Adrenal gland (tissue), 12 donors: Measurements from ENCODE around the gene GAGE12F. TPM values are rescaled to one million over a fixed set of nuclear protein-coding genes. Genes with fewer than 3 reads are reported as not detected.
"Not testable (repeated sequence)": the region's sequence is repeated elsewhere in the genome, so short reads cannot be mapped to it uniquely, and the experiment has no call there.

ENCODE experiments used
- DNase-seq, 7 donors: peaks; one replicate each; pipeline ENCODE4 v3.0.0-alpha.2; 2019 to 2020
- H3K27ac ChIP-seq, 5 donors: fragments of 200-600 bp; sonication (generic) in 4 of 5; 1 replicate in 3 of 5; 2 replicates in 2 of 5; pipeline versions ENCODE4 v1.5.1 to v1.8.0; 2016 to 2020; ENCODE audit warnings: mild to moderate bottlenecking in 1 of 5
- H3K27me3 ChIP-seq: fragments of 200-600 bp; 2 replicates; pipeline ENCODE4 v1.8.0; 2021
- H3K36me3 ChIP-seq, 2 donors: fragments of 200-600 bp; replicated peaks in 1 of 2; 1 replicate in 1 of 2; 2 replicates in 1 of 2; pipeline versions ENCODE4 v1.5.1 to v1.8.0; 2018 to 2022
- H3K4me1 ChIP-seq, 2 donors: fragments of 200-600 bp; replicated peaks in 1 of 2; 1 replicate in 1 of 2; 2 replicates in 1 of 2; pipeline versions ENCODE4 v1.5.1 to v1.8.0; 2018 to 2021
- H3K4me3 ChIP-seq, 4 donors: fragments of 200-600 bp; sonication (generic) in 3 of 4; one replicate each; pipeline ENCODE4 v1.5.1; 2016 to 2018
- H3K9me3 ChIP-seq, 3 donors: fragments of 200-600 bp; sonication (generic) in 1 of 3; replicated peaks in 1 of 3; 1 replicate in 2 of 3; 2 replicates in 1 of 3; pipeline versions ENCODE4 v1.5.1 to v1.8.0; 2016 to 2021
- POLR2A ChIP-seq, 2 donors: fragments of 450-650 bp; IDR thresholded peaks; one replicate each; pipeline ENCODE4 v1.6.1; 2017; ENCODE audit warnings: antibody characterized with exemption in 2 of 2, mild to moderate bottlenecking in 2 of 2, moderate library complexity in 1 of 2
- WGBS, 4 donors: extraction: QIAGEN DNeasy Blood & Tissue Kit in 2 of 4; methylation state at CpG; one replicate each; pipeline versions ENCODE4 v1.1.5 to v1.1.7; 2013 to 2017; 5-methylcytosine and 5-hydroxymethylcytosine counted together
- intact Hi-C, 2 donors: fragments of 100-400 bp; cut with DNase I; formaldehyde crosslinking; loops; one replicate each; pipeline versions ENCODE4 v1.14.1 to v1.15.0; 2022 to 2023
- polyA plus RNA-seq, 3 donors: library from polyadenylated mRNA; stranded (reverse); fragments of 200-250 nt in 2 of 3; fragments of 350-450 nt in 1 of 3; fragmentation: Illumina TruSeq in 1 of 3; extraction: RNeasy Lipid Tissue Mini Kit (QIAGEN cat#74804) in 1 of 3; gene quantifications; one replicate each; pipeline ENCODE4 v1.2.3, GENCODE V29; 2013 to 2014
- small RNA-seq, 2 donors: library from RNA; depleted of rRNA; stranded (forward); fragments of <200 nt; gene quantifications; one replicate each; pipeline ENCODE3, GENCODE V24; 2016
- total RNA-seq, 9 donors: library from RNA; depleted of rRNA in 4 of 9; stranded (reverse); fragments of >200 nt in 4 of 9; fragments of 120-200 nt in 1 of 9; fragmentation: NEBNext Ultra II Directional in 1 of 9; extraction: Animal tissue kit (Norgen Biotek cat#: 25700) in 1 of 9; gene quantifications; one replicate each; pipeline versions ENCODE4 v1.1.0 to v1.2.4, GENCODE V29; 2013 to 2023
- TF ChIP-seq, protein P1 (sequence below), 6 experiments: fragments of 450-650 bp in 4 of 6; fragments of 200-600 bp in 2 of 6; sonication (generic) in 1 of 6; IDR thresholded peaks; 1 replicate in 5 of 6; 2 replicates in 1 of 6; pipeline versions ENCODE4 v1.5.1 to v1.8.0; 2016 to 2021; ENCODE audit warnings: antibody characterized with exemption in 6 of 6, mild to moderate bottlenecking in 2 of 6, moderate library complexity in 1 of 6
- donor health status: healthy with polysubstance abuse.
- donor health status: Bipolar disorder and iron deficiency.
- donor health status: DM: yes; HTN: yes; CAD: no.
- donor health status: DM: no; HTN: no; CAD: no.
- donor health status: DM: no; HTN: no; CAD: no.
- donor health status: DM: yes; HTN: yes; CAD: no.

The GAGE12F gene
- total and polyA plus RNA-seq, 12 donors = 0.57 to 1.1 TPM; not detected in 10

- intact Hi-C loops, H3K27ac ChIP-seq, H3K4me1 ChIP-seq, H3K9me3 ChIP-seq, H3K4me3 ChIP-seq, H3K27me3 ChIP-seq, DNase-seq, H3K36me3 ChIP-seq: not testable (repeated sequence)
- no CpG with 5 or more reads among the region's 16 CpGs for WGBS, 4 donors
Measured at GRCh38 chrX:49598720-49599119, 38.1 kb downstream of the GAGE12F start, which contains the start of gene GAGE1. GAGE1 (plus strand) TSS chrX:49599020; CDS start chrX:49600175, 1,155 bp downstream.

DNA sequence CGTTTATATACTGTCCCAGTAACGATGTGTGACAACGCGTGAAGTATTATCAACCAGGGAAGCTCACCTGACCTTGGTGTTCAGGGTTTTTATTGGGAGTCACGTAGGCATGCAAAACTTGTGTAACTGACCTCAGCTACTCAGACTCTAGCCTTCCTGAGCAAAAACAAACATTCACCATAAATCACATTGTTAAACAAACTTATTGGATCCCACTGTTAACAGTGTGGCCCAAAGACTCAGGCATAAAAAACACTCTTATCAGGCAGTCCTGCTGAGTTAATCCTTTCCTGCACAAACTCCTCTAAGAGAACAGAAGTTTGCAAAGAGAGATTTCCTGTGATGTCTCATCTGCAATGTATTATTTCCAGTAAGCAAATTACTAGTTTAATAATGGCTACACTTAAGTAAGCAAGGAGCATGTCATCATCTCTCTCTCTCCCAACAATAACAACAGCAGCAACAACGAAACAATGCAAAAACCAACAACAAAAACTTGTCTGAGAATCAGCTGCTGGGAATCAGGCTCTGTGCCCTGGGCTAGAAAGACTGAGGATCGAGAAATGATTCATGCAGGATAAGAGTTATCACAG lies 50.2 kb downstream of the GAGE12F start:
- no peak for TF ChIP-seq POLR2A (IDR thresholded peaks at IDR 0.05)
- TF ChIP-seq, protein P1, sequence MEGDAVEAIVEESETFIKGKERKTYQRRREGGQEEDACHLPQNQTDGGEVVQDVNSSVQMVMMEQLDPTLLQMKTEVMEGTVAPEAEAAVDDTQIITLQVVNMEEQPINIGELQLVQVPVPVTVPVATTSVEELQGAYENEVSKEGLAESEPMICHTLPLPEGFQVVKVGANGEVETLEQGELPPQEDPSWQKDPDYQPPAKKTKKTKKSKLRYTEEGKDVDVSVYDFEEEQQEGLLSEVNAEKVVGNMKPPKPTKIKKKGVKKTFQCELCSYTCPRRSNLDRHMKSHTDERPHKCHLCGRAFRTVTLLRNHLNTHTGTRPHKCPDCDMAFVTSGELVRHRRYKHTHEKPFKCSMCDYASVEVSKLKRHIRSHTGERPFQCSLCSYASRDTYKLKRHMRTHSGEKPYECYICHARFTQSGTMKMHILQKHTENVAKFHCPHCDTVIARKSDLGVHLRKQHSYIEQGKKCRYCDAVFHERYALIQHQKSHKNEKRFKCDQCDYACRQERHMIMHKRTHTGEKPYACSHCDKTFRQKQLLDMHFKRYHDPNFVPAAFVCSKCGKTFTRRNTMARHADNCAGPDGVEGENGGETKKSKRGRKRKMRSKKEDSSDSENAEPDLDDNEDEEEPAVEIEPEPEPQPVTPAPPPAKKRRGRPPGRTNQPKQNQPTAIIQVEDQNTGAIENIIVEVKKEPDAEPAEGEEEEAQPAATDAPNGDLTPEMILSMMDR (IDR thresholded peaks at IDR 0.05) = no peak
- H3K27me3 ChIP-seq = peaks cover 8% of the 10 kb centered on the region
- no peaks in the 10 kb centered on the region for H3K36me3 ChIP-seq
- DNase-seq = no peak
- intact Hi-C loops = no loop called here
- H3K4me1 ChIP-seq = no peaks in the 10 kb centered on the region
- H3K4me3 ChIP-seq = no peak overlapping the region
- 27 to 43% (median 29%) methylated on average over 6 to 7 of the region's 7 CpGs for WGBS, 4 donors
- no peaks in the 10 kb centered on the region for H3K9me3 ChIP-seq
- H3K27ac ChIP-seq = no peak overlapping the region

Small RNA genes lying within 50 kb of the gene (small RNA-seq; reads per million reads assigned to genes)
- 0 reads per million in 2 donors for gene GAGE12B

Other genes starting within 250 kb of the GAGE12F start
- gene GAGE12J, start 238.8 kb upstream of the GAGE12F start, total RNA-seq = not detected
- gene GAGE12J, start 238.8 kb upstream of the GAGE12F start, polyA plus RNA-seq = not detected
- not detected for gene GAGE13, start 229.3 kb upstream of the GAGE12F start, total RNA-seq
- gene GAGE13, start 229.3 kb upstream of the GAGE12F start, polyA plus RNA-seq = not detected
- gene GAGE12C, start 28.7 kb upstream of the GAGE12F start, total RNA-seq = not detected
- gene GAGE12C, start 28.7 kb upstream of the GAGE12F start, polyA plus RNA-seq = not detected
- not detected for gene GAGE12D, start 19.1 kb upstream of the GAGE12F start, total RNA-seq
- not detected for gene GAGE12D, start 19.1 kb upstream of the GAGE12F start, polyA plus RNA-seq
- not detected for gene GAGE12E, start 9.6 kb upstream of the GAGE12F start, total RNA-seq
- gene GAGE12E, start 9.6 kb upstream of the GAGE12F start, polyA plus RNA-seq = not detected
- under 1 TPM in 1 of 9 donors, not detected in 8; 0.57 TPM for gene GAGE12G, start 9.6 kb downstream of the GAGE12F start, total RNA-seq
- not detected for gene GAGE12G, start 9.6 kb downstream of the GAGE12F start, polyA plus RNA-seq
- not detected for gene GAGE12H, start 19.1 kb downstream of the GAGE12F start, total RNA-seq
- not detected for gene GAGE12H, start 19.1 kb downstream of the GAGE12F start, polyA plus RNA-seq
- under 1 TPM in 2 of 9 donors, not detected in 7; 0.57 to 0.69 TPM for gene GAGE2A, start 28.7 kb downstream of the GAGE12F start, total RNA-seq
- gene GAGE2A, start 28.7 kb downstream of the GAGE12F start, polyA plus RNA-seq = not detected
- not detected for gene GAGE1, start 38.2 kb downstream of the GAGE12F start, total RNA-seq
- not detected for gene GAGE1, start 38.2 kb downstream of the GAGE12F start, polyA plus RNA-seq
- gene PAGE1, start 135.1 kb downstream of the GAGE12F start, total RNA-seq = not detected
- gene PAGE1, start 135.1 kb downstream of the GAGE12F start, polyA plus RNA-seq = not detected